A673 (cell line): ENCODE data around the gene CUX1. TPM values are rescaled to one million over a fixed set of nuclear protein-coding genes. Genes with fewer than 3 reads are reported as not detected.

Experiments used
- BruUV-seq: library from RNA; stranded (reverse); fragments of 400-500 nt; replicated peaks from 2 replicates; lab custom pipeline; 2021; lab: Mats Ljungman, UMichigan
- CTCF ChIA-PET: fragments of 300-600 bp; sonication (Branson Sonifier 250); formaldehyde crosslinking; loops from one replicate; lab custom pipeline; 2022; ENCODE audit warnings: antibody characterized with exemption; lab: Charles Lee
- POLR2A ChIA-PET: fragments of 300-600 bp; sonication (Branson Sonifier 250); formaldehyde crosslinking; loops from one replicate; lab custom pipeline; 2022; ENCODE audit warnings: antibody characterized with exemption; ENCODE audit not compliant: low non-redundant PET; lab: Charles Lee
- DNase-seq: peaks from one replicate; pipeline ENCODE4 v3.0.0-alpha.2; 2015; ENCODE audit warnings: low spot score
- H3K27ac ChIP-seq: fragments of 200-600 bp; sonication (generic); 2 replicates; pipeline ENCODE4 v1.5.1; 2016; ENCODE audit warnings: mixed run types, low read depth, mild to moderate bottlenecking, mixed read lengths, antibody characterized with exemption, low read length; ENCODE audit not compliant: poor library complexity, severe bottlenecking
- H3K27me3 ChIP-seq: fragments of 200-600 bp; sonication (generic); replicated peaks from 2 replicates; pipeline ENCODE4 v1.6.1; 2017; ENCODE audit warnings: mixed run types, low read depth, mild to moderate bottlenecking, mixed read lengths, antibody characterized with exemption, low read length; ENCODE audit not compliant: insufficient read depth, poor library complexity
- H3K36me3 ChIP-seq: fragments of 200-600 bp; sonication (generic); 2 replicates; pipeline ENCODE4 v1.6.1; 2016; ENCODE audit warnings: mixed run types, mild to moderate bottlenecking, mixed read lengths, antibody characterized with exemption, low read length; ENCODE audit not compliant: insufficient read depth, poor library complexity, severe bottlenecking
- H3K4me1 ChIP-seq: fragments of 200-600 bp; sonication (generic); 2 replicates; pipeline ENCODE4 v1.6.1; 2017; ENCODE audit warnings: mixed run types, mild to moderate bottlenecking, mixed read lengths, antibody characterized with exemption, low read length; ENCODE audit not compliant: insufficient read depth, poor library complexity, severe bottlenecking
- H3K4me3 ChIP-seq: fragments of 200-600 bp; sonication (generic); 2 replicates; pipeline ENCODE4 v1.5.1; 2016; ENCODE audit warnings: low read depth, mixed run types, mild to moderate bottlenecking, mixed read lengths, low read length; ENCODE audit not compliant: poor library complexity, severe bottlenecking
- H3K9me3 ChIP-seq: fragments of 200-600 bp; sonication (generic); 2 replicates; pipeline ENCODE4 v1.6.1; 2016; ENCODE audit warnings: mixed run types, low read depth, mild to moderate bottlenecking, mixed read lengths, antibody characterized with exemption, low read length; ENCODE audit not compliant: poor library complexity, severe bottlenecking
- EZH2 ChIP-seq: fragments of 200-600 bp; sonication (generic); IDR thresholded peaks from 2 replicates; pipeline ENCODE4 v1.6.1; 2017; ENCODE audit warnings: borderline replicate concordance, low read depth, mild to moderate bottlenecking, mixed read lengths, antibody characterized with exemption, low read length; ENCODE audit not compliant: poor library complexity, severe bottlenecking
- intact Hi-C: fragments of 100-400 bp; cut with micrococcal nuclease; formaldehyde crosslinking; loops from one replicate; pipeline ENCODE4 v1.10.0; 2022; ENCODE audit not compliant: unreplicated experiment
- total RNA-seq: library from RNA; stranded (reverse); gene quantifications from 2 replicates; pipeline ENCODE4 v1.2.3, GENCODE V29; 2021
- TF ChIP-seq, protein P1 (sequence below): fragments of 300-800, 200-600 bp; sonication (generic); conservative IDR thresholded peaks from 2 replicates; pipeline ENCODE4 v1.5.1; 2017; ENCODE audit warnings: low read depth, mild to moderate bottlenecking, antibody characterized with exemption, low read length, moderate library complexity, mixed read lengths

Gene CUX1
- total RNA-seq, 1 experiment from 2014 or later = 49.4 TPM

GRCh38 chr7:102223184-102223583 lies 405.8 kb downstream of the CUX1 start:
- Histone ChIP-seq H3K27ac (no peak overlapping the region), H3K4me3 (no peak overlapping the region), H3K4me1 (peaks cover 9% of the 10 kb centered on the region), H3K27me3 (no peaks in the 10 kb centered on the region), H3K36me3 (peaks cover 4% of the 10 kb centered on the region), H3K9me3 (no peaks in the 10 kb centered on the region)
- CTCF ChIA-PET = no interaction called here
- DNase-seq = no peak
- TF ChIP-seq, protein P1, sequence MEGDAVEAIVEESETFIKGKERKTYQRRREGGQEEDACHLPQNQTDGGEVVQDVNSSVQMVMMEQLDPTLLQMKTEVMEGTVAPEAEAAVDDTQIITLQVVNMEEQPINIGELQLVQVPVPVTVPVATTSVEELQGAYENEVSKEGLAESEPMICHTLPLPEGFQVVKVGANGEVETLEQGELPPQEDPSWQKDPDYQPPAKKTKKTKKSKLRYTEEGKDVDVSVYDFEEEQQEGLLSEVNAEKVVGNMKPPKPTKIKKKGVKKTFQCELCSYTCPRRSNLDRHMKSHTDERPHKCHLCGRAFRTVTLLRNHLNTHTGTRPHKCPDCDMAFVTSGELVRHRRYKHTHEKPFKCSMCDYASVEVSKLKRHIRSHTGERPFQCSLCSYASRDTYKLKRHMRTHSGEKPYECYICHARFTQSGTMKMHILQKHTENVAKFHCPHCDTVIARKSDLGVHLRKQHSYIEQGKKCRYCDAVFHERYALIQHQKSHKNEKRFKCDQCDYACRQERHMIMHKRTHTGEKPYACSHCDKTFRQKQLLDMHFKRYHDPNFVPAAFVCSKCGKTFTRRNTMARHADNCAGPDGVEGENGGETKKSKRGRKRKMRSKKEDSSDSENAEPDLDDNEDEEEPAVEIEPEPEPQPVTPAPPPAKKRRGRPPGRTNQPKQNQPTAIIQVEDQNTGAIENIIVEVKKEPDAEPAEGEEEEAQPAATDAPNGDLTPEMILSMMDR = no peak
- TF ChIP-seq EZH2 = no peak
- no TSS peak for BruUV-seq
- intact Hi-C loops = no loop called here
- POLR2A ChIA-PET = no interaction called here

- CTCF ChIA-PET = no interaction called here
- POLR2A ChIA-PET = no interaction called here
- TF ChIP-seq EZH2 = no peak
- TF ChIP-seq, protein P1 = no peak
- Histone ChIP-seq H3K36me3 (peaks cover 4% of the 10 kb centered on the region), H3K27ac (no peak overlapping the region), H3K9me3 (no peaks in the 10 kb centered on the region), H3K4me1 (peaks cover 9% of the 10 kb centered on the region), H3K27me3 (no peaks in the 10 kb centered on the region), H3K4me3 (no peak overlapping the region)
- intact Hi-C loops = no loop called here
- no TSS peak for BruUV-seq
- DNase-seq = no peak
These were observed 407.6 kb downstream of the CUX1 start for GRCh38 chr7:102225025-102225424.

DNA sequence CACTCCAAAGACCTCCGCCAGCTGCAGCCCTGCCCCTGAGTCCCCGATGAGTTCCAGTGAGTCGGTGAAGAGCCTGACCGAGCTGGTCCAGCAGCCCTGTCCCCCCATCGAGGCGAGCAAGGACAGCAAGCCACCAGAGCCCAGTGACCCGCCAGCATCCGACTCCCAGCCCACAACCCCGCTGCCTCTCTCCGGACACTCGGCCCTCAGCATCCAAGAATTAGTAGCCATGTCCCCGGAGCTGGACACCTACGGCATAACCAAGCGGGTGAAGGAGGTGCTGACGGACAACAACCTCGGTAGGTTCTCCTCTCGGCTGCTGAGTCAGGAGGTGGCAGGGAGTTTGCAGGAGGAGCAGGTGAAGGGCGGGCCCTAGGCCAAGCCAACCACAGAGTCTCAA lies 409.9 kb downstream of the CUX1 start:
- TF ChIP-seq, protein P1 = no peak
- no peak for TF ChIP-seq EZH2
- ChIA-PET POLR2A (no interaction called here), CTCF (interaction anchor here (0.5 kb wide), 1 partner anchor 32 kb away, joined by 3 read pairs; no protein-coding TSS in a partner anchor)

More for the DNA sequence above, 409.9 kb downstream of the CUX1 start:
- Histone ChIP-seq H3K4me1 (no peaks in the 10 kb centered on the region), H3K27me3 (no peaks in the 10 kb centered on the region), H3K9me3 (no peaks in the 10 kb centered on the region), H3K27ac (no peak overlapping the region), H3K4me3 (no peak overlapping the region), H3K36me3 (peaks cover 4% of the 10 kb centered on the region)
- no TSS peak for BruUV-seq
- intact Hi-C loops = no loop called here
- DNase-seq = no peak
